Sigmoid colon (tissue), 7 donors: ENCODE measurements around the gene RPS18. TPM values are rescaled to one million over a fixed set of nuclear protein-coding genes. Genes with fewer than 3 reads are reported as not detected.

ENCODE experiments used
- DNase-seq: peaks from one replicate; pipeline ENCODE4 v3.0.0-alpha.2; 2019
- H3K27ac ChIP-seq, 4 donors: fragments of 200-600 bp; sonication (generic); one replicate each; pipeline ENCODE4 v1.5.1; 2016 to 2019; ENCODE audit warnings: mild to moderate bottlenecking in 1 of 4
- H3K27me3 ChIP-seq, 3 donors: fragments of 200-600 bp; sonication (generic); one replicate each; pipeline ENCODE4 v1.5.1; 2019; ENCODE audit warnings: mild to moderate bottlenecking in 1 of 3
- H3K36me3 ChIP-seq, 4 donors: fragments of 200-600 bp; sonication (generic); one replicate each; pipeline ENCODE4 v1.5.1; 2016 to 2019
- H3K4me1 ChIP-seq, 4 donors: fragments of 200-600 bp; sonication (generic); one replicate each; pipeline ENCODE4 v1.5.1; 2017 to 2019
- H3K4me3 ChIP-seq, 4 donors: fragments of 200-600 bp; sonication (generic); one replicate each; pipeline ENCODE4 v1.5.1; 2017 to 2019; ENCODE audit warnings: mild to moderate bottlenecking in 2 of 4, moderate library complexity in 1 of 4
- H3K9me3 ChIP-seq, 4 donors: fragments of 200-600 bp in 3 of 4; sonication (generic) in 3 of 4; one replicate each; pipeline versions ENCODE4 v1.5.1 to v1.6.1; 2013 to 2019
- EP300 ChIP-seq, 4 donors: sonication (generic); formaldehyde crosslinking; IDR thresholded peaks; one replicate each; pipeline ENCODE4 v1.6.1; 2017; ENCODE audit warnings: antibody characterized with exemption in 4 of 4
- POLR2A ChIP-seq, 2 donors: fragments of 450-650 bp; IDR thresholded peaks; one replicate each; pipeline ENCODE4 v1.6.1; 2016; ENCODE audit warnings: antibody characterized with exemption in 2 of 2, mild to moderate bottlenecking in 2 of 2, moderate library complexity in 2 of 2
- POLR2AphosphoS5 ChIP-seq, 4 donors: sonication (generic); formaldehyde crosslinking; IDR thresholded peaks; one replicate each; pipeline ENCODE4 v1.6.1; 2017; ENCODE audit warnings: antibody characterized with exemption in 4 of 4
- WGBS, 2 donors: extraction: QIAGEN DNeasy Blood & Tissue Kit; methylation state at CpG; one replicate each; pipeline ENCODE4 v1.1.7; 2013; 5-methylcytosine and 5-hydroxymethylcytosine counted together
- intact Hi-C: fragments of 100-400 bp; cut with DNase I; formaldehyde crosslinking; loops from one replicate; pipeline ENCODE4 v1.15.1; 2023
- polyA plus RNA-seq, 3 donors: library from polyadenylated mRNA; stranded (reverse); fragments of 200-250 nt; gene quantifications; one replicate each; pipeline ENCODE4 v1.2.3, GENCODE V29; 2013
- total RNA-seq, 4 donors: library from RNA; depleted of rRNA; stranded (reverse); fragments of >200 nt; gene quantifications; one replicate each; pipeline ENCODE4 v1.1.0, GENCODE V29; 2016
- TF ChIP-seq, protein P1 (sequence below), 4 experiments: fragments of 450-650 bp in 3 of 4; fragments of 200-600 bp in 1 of 4; IDR thresholded peaks; one replicate each; pipeline ENCODE4 v1.5.1; 2016 to 2019; ENCODE audit warnings: antibody characterized with exemption in 4 of 4, mild to moderate bottlenecking in 3 of 4, moderate library complexity in 2 of 4
- donor health status: healthy with polysubstance abuse.
- donor health status: Bipolar disorder and iron deficiency.
- donor health status: healthy.

RPS18 gene
- total and polyA plus RNA-seq, 7 donors = 2,427 to 7,566 (median 4,052) TPM

DNA sequence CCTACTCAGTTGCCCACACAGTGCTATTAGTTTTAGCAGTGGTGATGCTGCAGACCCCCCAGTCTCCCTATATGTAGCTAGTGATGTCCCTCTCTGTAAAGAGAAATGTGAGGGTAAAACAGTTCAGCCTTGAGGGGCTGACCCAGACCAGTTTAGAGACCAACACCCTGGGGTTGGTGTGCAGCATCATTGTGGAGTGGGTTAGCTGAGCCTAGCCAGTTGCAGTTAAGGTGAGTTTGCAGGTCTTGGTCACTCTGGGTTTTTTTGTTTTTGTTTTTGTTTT is 4.6 kb downstream of the RPS18 start:
- Histone ChIP-seq H3K27me3 (no peaks in the 10 kb centered on the region), H3K36me3 (peaks cover 6 to 68% (median 20%) of the 10 kb centered on the region in 4 donors), H3K4me3 (peak overlapping the region; percentile 48 to 87 (median 64)), H3K9me3 (no peaks in the 10 kb centered on the region), H3K4me1 (peaks cover 0 to 60% (median 56%) of the 10 kb centered on the region in 4 donors), H3K27ac (peak overlapping the region; percentile 90 to 94 (median 93))
- intact Hi-C loops = loop anchor here (2.0 to 10.0 kb wide), 2 partner anchors 22 to 1612 kb away; partner anchors contain the start of genes C6orf47, CSNK2B, GPANK1 and LY6G5B
- DNase-seq = no peak
- no peak for TF ChIP-seq POLR2A (IDR thresholded peaks at IDR 0.05)
- no peak for TF ChIP-seq POLR2AphosphoS5 (IDR thresholded peaks at IDR 0.05)
- TF ChIP-seq, protein P1, sequence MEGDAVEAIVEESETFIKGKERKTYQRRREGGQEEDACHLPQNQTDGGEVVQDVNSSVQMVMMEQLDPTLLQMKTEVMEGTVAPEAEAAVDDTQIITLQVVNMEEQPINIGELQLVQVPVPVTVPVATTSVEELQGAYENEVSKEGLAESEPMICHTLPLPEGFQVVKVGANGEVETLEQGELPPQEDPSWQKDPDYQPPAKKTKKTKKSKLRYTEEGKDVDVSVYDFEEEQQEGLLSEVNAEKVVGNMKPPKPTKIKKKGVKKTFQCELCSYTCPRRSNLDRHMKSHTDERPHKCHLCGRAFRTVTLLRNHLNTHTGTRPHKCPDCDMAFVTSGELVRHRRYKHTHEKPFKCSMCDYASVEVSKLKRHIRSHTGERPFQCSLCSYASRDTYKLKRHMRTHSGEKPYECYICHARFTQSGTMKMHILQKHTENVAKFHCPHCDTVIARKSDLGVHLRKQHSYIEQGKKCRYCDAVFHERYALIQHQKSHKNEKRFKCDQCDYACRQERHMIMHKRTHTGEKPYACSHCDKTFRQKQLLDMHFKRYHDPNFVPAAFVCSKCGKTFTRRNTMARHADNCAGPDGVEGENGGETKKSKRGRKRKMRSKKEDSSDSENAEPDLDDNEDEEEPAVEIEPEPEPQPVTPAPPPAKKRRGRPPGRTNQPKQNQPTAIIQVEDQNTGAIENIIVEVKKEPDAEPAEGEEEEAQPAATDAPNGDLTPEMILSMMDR (IDR thresholded peaks at IDR 0.05) = no peak
- no peak for TF ChIP-seq EP300 (IDR thresholded peaks at IDR 0.05)

DNA sequence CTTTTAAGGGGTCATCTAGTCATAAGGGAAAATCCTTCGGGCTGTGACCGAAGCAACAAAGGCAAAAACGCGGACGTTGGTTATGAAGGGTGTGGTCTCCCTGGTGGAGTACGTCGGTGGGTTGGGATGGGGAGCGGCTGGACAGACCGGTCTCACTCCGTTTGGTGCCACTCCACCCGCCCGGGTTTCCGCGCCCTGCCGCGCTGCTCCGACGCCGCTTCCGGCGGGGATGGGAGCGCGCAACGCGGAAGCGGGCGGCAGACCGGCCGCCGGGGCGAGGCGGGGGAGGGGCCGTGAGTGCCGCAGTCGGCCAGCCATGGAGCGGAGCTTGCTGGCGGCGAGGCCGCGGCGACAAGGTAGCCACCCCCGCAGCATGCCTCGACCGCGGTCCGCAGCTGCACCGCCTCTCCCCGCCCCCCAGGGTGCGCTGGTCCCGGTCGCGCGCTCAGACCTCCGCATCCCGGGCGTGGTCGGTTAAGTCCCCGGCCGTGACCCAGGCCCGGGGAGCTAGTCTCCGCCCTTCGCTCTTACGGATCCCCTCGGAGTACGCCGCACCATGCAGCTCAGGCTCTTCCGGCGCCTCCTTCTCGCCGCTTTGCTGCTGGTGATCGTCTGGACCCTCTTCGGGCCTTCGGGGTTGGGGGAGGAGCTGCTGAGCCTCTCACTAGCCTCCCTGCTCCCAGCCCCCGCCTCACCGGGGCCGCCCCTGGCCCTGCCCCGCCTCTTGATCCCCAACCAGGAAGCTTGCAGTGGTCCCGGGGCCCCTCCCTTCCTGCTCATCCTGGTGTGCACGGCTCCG is 5.2 kb downstream of the RPS18 start, which contains the start of gene B3GALT4:
Gene B3GALT4 (plus strand): TSS at position 260 of the 799 bp plus-strand sequence. CDS start 297 bp downstream, at position 557.
- peak in 3 of 4 donors; percentile 24 to 85 (median 80) for TF ChIP-seq POLR2AphosphoS5 (IDR thresholded peaks at IDR 0.05)
- TF ChIP-seq, protein P1 (IDR thresholded peaks at IDR 0.05) = peak; percentile 13 to 52 (median 29)
- TF ChIP-seq POLR2A (IDR thresholded peaks at IDR 0.05) = peak; percentile 27 to 40
- TF ChIP-seq EP300 (IDR thresholded peaks at IDR 0.05) = no peak
- H3K9me3 ChIP-seq = no peaks in the 10 kb centered on the region
- no peaks in the 10 kb centered on the region for H3K27me3 ChIP-seq
- H3K4me3 ChIP-seq = peak within 1 kb of the TSS; percentile 48 to 87 (median 64)
- peak; percentile 91 for DNase-seq
- H3K27ac ChIP-seq = peak within 1 kb of the TSS; percentile 90 to 94 (median 93)
- H3K36me3 ChIP-seq = peaks cover 6 to 73% (median 20%) of the 10 kb centered on the region in 4 donors
- 0% methylated on average over 80 of the region's 80 CpGs for WGBS, 2 donors
- peaks cover 0 to 60% (median 56%) of the 10 kb centered on the region in 4 donors for H3K4me1 ChIP-seq
- intact Hi-C loops = loop anchor here (2.0 to 10.0 kb wide), 2 partner anchors 22 to 1612 kb away; partner anchors contain the start of genes C6orf47, CSNK2B, GPANK1 and LY6G5B

DNA sequence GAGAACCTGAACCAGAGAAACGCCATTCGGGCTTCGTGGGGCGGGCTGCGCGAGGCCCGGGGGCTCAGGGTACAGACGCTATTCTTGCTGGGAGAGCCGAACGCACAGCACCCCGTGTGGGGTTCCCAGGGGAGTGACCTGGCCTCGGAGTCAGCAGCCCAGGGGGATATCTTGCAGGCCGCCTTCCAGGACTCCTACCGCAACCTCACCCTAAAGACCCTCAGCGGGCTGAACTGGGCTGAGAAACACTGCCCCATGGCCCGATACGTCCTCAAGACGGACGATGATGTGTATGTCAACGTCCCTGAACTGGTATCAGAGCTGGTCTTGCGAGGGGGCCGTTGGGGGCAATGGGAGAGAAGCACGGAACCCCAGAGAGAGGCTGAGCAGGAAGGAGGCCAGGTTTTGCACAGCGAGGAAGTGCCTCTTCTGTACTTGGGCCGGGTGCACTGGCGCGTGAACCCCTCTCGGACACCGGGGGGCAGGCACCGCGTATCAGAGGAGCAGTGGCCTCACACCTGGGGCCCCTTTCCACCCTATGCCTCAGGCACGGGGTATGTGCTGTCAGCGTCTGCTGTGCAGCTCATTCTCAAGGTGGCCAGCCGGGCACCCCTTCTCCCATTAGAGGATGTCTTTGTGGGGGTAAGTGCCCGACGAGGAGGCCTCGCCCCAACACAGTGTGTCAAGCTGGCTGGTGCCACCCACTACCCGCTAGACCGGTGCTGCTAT is 6.0 kb downstream of the RPS18 start:
- Histone ChIP-seq H3K27me3 (no peaks in the 10 kb centered on the region), H3K4me3 (peak overlapping the region; percentile 48 to 87 (median 64)), H3K4me1 (peaks cover 0 to 52% (median 49%) of the 10 kb centered on the region in 4 donors), H3K36me3 (peaks cover 6 to 79% (median 24%) of the 10 kb centered on the region in 4 donors), H3K27ac (peak overlapping the region; percentile 90 to 94 (median 93)), H3K9me3 (no peaks in the 10 kb centered on the region)
- intact Hi-C loops = loop anchor here (2.0 to 10.0 kb wide), 2 partner anchors 21 to 1613 kb away; partner anchors contain the start of genes C6orf47, CSNK2B, GPANK1 and LY6G5B
- TF ChIP-seq EP300 (IDR thresholded peaks at IDR 0.05) = no peak
- TF ChIP-seq, protein P1 (IDR thresholded peaks at IDR 0.05) = no peak
- no peak for TF ChIP-seq POLR2A (IDR thresholded peaks at IDR 0.05)
- TF ChIP-seq POLR2AphosphoS5 (IDR thresholded peaks at IDR 0.05) = no peak
- no peak for DNase-seq
- 37 to 47% methylated on average over 39 of the region's 39 CpGs for WGBS, 2 donors

DNA sequence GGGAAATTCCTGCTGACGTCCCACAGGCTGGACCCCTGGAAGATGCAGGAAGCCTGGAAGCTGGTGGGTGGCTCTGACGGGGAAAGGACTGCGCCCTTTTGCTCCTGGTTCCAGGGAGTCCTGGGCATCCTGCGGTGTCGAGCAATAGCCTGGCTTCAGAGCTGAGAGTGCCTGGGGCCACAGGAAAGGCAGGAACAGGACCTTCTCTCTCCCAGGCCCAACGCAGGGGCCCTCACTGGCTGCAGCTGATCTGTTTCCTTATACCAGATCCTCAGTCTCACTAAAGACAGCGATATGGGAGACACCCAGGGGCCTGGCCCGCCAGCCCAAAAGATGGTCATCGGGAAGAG is 6.5 kb downstream of the RPS18 start:
- H3K9me3 ChIP-seq = no peaks in the 10 kb centered on the region
- TF ChIP-seq EP300 (IDR thresholded peaks at IDR 0.05) = no peak
- TF ChIP-seq POLR2AphosphoS5 (IDR thresholded peaks at IDR 0.05) = no peak
- no peak for TF ChIP-seq POLR2A (IDR thresholded peaks at IDR 0.05)
- TF ChIP-seq, protein P1 (IDR thresholded peaks at IDR 0.05) = no peak
- H3K4me3 ChIP-seq = peak overlapping the region in 1 of 4 donors; percentile 87
- H3K36me3 ChIP-seq = peaks cover 6 to 79% (median 25%) of the 10 kb centered on the region in 4 donors
- peak overlapping the region; percentile 90 to 94 (median 93) for H3K27ac ChIP-seq
- intact Hi-C loops = loop anchor here (10.0 kb wide), 1 partner anchor 1614 kb away; the partner anchor contains the start of genes C6orf47, CSNK2B, GPANK1 and LY6G5B
- peaks cover 0 to 46% (median 43%) of the 10 kb centered on the region in 4 donors for H3K4me1 ChIP-seq
- H3K27me3 ChIP-seq = no peaks in the 10 kb centered on the region
- 85% methylated on average over 9 of the region's 9 CpGs for WGBS, 2 donors
- no peak for DNase-seq
